ENCODE results near the gene IFNA14.

GRCh38 chr9:21234153-21234687 lies 5.6 kb downstream of the IFNA14 start:
- TF ChIP-seq EZH2 (IDR thresholded peaks at IDR 0.05; ENCODE audit: low read depth, unreplicated experiment) (no peak), CTCF (conservative IDR thresholded peaks at IDR 0.05; ENCODE audit: low read depth in 2 of 2) (no peak), EZH2phosphoT487 (IDR thresholded peaks at IDR 0.05; ENCODE audit: unreplicated experiment) (no peak), POLR2AphosphoS5 (IDR thresholded peaks at IDR 0.05; ENCODE audit: low read depth) (no peak), CREB1 (CRISPR knock-in tag; IDR thresholded peaks at IDR 0.05; ENCODE audit: low read depth) (no peak), NANOG (IDR thresholded peaks at IDR 0.05; ENCODE audit: borderline replicate concordance) (no peak), REST (IDR thresholded peaks at IDR 0.05; ENCODE audit: unreplicated experiment) (no peak), ZNF331 (CRISPR knock-in tag; IDR thresholded peaks at IDR 0.05; ENCODE audit: low read depth) (no peak)
